Endometrial microvascular endothelial cells (primary cell): ENCODE measurements around the gene RHO. TPM values are rescaled to one million over a fixed set of nuclear protein-coding genes. Genes with fewer than 3 reads are reported as not detected.
"Not testable (repeated sequence)": the region's sequence is repeated elsewhere in the genome, so short reads cannot be mapped to it uniquely, and the experiment has no call there.

Experiments used
- in situ Hi-C: cut with HindIII; loops from 2 replicates; pipeline ENCODE4 v1.10.0; 2017; ENCODE audit warnings: low sequenced_read_pairs, low pct_unique_long_range_greater_than_20kb; ENCODE audit errors: inconsistent ontology term
- total RNA-seq: library from RNA; depleted of rRNA; stranded (reverse); fragments of >200 nt; gene quantifications from one replicate; pipeline ENCODE4 v1.2.3, GENCODE V29; 2015; ENCODE audit errors: inconsistent ontology term

The RHO gene
- total RNA-seq = not detected

DNA sequence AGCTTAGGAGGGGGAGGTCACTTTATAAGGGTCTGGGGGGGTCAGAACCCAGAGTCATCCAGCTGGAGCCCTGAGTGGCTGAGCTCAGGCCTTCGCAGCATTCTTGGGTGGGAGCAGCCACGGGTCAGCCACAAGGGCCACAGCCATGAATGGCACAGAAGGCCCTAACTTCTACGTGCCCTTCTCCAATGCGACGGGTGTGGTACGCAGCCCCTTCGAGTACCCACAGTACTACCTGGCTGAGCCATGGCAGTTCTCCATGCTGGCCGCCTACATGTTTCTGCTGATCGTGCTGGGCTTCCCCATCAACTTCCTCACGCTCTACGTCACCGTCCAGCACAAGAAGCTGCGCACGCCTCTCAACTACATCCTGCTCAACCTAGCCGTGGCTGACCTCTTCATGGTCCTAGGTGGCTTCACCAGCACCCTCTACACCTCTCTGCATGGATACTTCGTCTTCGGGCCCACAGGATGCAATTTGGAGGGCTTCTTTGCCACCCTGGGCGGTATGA lies at the start of gene RHO:
TSS of gene RHO (plus strand) at position 51 of the 512 bp plus-strand sequence. CDS start at position 146, 95 bp downstream.
- in situ Hi-C loops = no loop called here

DNA sequence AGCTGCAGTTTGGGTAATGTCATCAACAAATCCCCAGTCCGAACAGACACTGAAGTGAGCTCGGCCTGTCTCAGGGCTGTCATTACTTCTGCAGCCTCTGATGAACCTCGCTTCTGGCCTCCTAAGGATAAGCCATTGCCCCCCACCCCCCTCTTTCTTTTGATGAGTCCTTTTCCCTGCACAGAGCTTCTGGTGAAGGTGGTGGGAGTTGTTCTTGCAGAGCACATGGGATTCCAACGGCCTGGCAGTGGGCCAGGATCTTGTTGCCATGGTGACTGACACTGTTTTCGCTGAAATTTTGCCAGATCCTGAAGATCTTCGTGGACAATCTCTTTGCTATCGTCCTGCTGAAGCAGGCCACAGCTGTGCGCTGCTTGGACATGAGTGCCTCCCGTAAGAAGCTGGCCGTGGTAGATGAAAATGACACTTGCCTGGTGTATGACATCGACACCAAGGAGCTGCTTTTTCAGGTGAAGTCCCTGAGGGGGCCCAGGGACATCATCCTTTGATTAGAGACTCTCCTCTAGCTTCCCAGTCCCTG lies 47.1 kb upstream of the RHO start:
- in situ Hi-C loops = not testable (repeated sequence)

DNA sequence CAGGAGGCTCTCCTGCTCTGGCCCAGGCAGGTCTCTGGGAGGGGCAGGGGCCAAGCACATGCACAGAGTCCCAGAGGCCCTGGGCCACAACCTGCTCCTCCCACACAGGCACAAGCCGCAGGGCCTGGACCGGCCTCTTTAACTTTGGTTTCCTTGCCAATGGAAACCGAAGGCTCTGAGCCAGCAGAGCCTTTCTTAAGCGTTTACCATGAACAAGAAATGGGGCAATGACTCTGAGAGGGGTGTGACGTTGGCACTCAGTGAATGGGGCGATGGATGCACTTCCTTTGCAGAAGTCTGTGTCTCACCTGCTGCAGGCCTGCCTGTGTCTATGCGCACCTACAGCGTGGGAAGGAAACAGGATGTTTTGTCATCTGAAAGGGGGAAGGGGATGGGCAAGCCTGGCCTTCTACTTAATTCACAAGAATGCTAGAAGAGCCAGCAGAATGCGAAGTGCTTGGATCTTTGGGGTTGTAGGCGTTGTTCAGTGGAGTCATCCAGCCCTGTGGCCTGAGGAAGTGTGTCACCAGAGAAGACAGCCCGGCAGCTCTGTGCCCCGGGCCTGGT lies 46.6 kb upstream of the RHO start:
- in situ Hi-C loops = no loop called here

DNA sequence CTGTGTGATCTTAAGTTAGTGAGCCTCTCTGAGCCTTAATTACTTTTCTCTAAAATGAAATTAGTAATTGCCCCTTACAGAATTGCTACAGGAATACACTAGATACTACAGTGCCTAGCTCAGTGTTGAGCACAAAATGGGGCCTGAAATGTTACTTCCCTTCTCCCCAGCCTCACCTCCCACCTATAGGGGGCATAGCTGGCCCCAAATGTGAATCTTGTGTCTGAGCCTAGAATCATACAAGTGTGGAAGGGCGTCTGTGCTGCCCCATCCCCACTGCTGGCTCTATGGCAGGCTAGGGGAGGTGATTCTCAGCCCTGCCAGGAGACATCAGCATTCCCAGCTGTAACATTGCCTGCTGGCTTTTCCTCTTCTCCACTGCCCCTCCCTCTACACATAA lies 45.7 kb upstream of the RHO start:
- in situ Hi-C loops = no loop called here

DNA sequence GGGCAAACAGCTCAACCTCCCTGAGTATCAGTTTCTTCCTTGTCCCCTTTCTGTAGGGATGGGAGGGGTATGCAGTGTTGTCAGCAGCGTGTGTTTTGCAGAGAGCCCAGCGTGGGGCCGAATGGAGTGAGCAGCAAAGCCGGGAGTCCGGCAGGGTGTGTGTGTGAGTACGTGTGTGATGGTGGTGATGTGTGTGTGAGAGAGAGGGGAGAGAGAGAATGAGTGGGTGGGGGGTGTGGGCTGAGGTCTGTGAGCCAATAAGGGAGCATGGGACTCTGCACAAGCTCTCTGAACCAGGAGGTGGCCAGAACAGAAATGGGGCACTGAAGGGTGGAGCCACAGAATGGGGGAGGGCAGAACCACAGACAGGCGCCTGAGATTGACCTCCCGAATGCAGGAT lies 44.6 kb upstream of the RHO start:
- in situ Hi-C loops = no loop called here

DNA sequence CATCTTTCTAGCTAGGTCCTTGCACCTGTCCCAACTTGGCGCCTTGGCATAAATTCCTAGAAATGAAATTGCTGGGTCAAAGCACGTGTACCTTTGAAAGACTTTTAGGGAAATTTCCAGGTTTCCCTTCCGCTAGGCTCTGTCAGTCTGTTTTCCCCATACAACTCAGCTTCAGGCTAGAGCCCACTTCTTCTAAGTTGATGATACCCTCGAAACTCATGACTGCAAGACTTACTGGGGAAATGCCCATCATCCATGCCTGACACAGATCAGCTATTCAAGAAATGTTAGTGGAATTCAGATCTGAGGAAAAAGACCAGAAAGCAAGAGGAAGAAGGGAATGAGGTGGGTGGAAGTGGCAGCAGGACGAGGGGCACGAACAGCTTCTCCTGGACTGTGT lies 43.3 kb upstream of the RHO start:
- in situ Hi-C loops = not testable (repeated sequence)

DNA sequence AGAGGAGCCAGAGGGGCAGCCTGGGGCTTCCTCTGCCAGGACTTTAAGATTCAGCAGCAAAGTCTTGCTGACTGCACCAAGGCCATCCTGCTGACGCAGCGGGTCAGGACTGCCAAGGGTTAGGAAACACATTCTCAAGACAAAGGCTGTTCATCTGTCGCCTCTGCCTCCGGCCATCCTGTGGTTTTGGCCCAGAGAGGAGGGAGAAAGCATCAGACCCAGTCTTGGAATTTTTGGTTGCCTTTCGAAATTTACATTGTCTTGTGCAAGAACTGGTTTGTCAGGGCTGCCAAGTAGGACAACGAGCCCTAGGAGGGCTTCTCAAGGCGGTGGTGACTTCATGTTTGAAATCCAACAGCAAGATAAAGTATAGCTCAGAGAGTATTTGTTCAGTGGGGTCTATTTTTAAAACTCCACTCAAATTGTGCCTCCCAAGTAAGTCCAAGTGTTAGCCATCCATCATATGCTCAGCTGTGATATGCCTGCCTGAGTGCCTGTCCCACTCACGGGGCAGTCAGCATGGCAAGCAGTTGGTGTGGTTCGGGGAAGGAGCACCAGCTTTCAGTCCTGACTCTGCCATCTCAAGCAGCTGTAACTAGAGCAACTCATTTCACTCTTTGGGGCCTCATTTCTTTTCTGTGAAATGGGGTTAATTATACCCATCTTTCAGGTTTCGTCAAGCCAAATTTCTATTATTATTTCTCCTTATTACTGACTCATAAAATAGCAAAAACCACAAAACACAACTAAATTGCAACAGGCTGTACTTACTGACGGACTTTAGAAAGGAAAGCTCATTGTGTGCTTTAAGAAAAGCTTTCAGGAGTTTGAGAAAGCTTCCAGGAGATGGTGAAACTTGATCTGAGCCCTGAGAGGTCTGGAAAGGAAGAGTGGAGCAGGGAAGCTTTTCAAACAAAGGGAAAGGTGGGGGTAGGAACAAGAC lies 42.4 kb upstream of the RHO start:
- in situ Hi-C loops = no loop called here

DNA sequence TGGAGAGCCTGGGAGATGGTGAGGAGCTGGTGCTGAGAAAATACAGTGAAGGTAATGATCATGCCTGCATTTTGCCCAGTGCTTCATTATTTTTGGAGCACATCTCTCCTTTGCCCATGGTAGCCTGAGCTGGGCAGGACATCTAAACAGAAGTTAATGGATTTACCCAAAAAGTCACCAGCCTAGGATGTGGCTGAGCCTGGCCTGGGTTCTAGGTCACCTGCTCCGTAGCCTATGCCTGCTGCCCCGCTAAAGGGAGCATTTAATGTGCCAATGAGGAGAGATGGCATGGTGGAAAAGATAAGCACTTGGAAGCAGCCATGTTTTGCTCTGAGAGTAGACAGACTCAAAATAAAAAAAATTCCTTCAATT lies 41.8 kb upstream of the RHO start:
- in situ Hi-C loops = no loop called here

DNA sequence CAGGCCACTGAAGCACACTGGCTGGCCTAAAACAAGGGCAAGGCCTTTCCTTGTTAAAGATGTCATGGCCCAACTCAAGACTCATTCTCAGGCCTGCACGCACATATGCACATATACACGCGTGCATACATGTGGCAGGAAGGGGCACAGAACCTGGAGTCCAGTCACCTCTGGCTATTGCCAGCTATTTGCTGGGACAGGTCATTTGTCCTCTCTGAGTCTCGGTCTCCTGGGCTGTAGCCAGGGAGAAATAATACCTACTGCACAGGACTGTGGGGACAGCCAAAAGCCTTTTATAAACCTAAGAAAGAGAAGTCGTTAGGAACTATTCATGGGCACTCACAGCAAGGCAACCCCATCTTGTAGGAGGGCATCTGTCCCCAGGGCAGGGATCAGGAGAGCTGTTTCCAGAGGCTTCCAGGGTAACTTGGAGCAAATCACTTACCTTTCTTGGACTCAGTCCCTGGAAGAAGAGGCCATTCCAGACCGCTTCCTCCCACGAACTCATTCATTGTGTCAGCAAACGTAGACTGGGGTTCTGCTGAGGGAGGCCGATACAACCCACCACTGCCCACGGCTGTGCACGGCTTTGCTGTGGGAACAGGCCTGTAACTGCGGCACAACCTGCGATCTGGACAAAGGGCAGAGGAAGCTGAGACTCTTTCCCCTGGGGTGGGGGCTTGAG lies 41.1 kb upstream of the RHO start:
- in situ Hi-C loops = no loop called here

DNA sequence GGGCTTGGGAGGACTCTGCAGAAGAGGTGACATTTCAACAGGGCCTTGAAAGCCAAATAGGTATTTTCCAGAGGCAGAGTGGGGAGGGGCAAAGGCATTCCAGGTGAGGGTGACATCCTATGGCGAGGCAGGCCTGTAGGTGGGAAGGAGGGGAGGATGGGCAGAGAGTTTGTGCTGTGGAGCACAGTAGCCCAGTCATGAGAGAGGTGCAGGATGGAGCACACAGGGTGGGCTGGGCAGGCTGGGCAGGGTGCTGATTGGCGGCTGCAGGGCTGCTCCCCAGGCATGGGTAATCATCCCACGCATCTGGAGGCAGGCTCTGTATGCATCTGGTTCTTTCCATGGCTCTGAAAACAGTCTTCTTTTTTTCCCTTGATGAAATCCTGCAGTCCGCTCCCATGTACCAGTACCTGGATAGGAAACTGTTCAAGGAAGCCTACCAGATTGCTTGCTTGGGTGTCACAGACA lies 40.5 kb upstream of the RHO start:
- in situ Hi-C loops = not testable (repeated sequence)

DNA sequence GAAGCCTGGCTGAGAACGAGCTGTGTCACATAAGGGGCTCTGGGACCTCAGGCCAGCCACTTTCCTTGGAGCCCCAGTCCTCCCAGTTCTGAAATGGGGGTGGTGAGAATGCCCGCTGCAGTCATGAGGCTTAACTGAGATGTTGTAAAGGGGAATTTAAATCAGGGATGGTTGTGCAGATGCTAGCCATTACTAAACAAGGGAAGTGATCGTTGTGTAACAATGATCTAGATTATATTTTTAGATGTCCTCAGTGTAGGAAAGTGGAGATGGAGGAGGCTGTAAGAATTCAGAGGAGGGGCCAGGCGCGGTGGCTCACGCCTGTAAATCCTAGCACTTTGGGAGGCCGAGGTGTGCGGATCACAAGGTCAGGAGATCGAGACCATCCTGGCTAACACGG lies 39.2 kb upstream of the RHO start:
- in situ Hi-C loops = not testable (repeated sequence)

DNA sequence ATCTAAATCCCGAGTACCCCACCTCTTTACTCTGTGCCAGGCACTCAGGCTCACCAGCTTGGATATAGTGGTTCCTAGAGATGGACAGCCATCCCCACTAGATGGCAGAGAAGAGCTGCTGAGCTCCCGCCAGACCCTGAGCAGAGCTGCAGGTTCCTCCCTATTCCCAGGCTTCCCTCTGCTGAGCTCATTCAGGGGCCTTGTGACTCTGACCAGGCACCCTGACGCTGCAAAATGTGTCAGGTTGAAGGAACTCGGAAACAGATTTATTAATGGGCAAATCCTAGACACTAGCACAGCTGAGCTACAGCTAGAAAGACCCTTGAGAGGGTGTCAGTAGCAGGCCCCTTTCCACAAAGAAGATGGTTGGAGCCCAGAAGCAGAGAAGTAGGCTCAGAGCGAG lies 38.2 kb upstream of the RHO start:
- in situ Hi-C loops = no loop called here

DNA sequence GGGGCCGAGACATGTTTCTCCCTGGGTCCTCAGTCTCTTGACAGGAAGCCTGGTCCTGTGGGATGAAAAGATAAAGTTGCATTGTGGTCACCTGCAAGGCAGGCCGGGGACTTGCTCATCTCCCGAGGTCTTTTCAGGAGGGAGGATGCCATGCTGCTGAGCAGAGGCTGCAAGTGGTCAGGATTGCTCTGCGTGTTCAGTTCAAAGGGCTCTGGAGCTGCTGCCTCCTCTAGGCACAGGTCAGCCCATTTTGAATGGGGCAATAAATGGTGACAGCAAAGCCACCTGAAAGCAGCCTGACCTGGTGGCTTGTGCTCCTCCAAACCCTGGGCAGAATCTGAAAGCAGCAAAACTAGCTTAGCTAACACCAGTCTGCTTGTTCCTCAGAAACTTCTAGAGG lies 37.4 kb upstream of the RHO start:
- in situ Hi-C loops = not testable (repeated sequence)

DNA sequence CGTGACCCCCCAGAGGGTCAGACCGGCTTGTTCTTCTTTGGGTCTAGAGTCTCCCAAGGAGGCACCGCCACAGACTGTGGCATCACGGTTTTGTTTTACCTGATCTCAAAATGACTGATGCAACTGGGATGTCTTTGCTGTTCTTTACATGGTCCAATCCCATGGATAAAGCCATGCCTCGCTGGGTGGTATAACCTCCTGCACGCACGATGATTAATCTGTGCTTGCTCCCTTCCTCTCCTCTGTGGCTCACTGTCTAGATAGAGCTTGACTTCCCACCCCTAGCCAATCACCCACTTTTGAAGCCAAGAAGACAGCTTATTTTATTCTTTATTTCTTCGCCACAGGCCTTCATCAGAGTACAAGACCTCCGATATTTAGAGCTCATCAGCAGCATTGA lies 36.6 kb upstream of the RHO start:
- in situ Hi-C loops = no loop called here

DNA sequence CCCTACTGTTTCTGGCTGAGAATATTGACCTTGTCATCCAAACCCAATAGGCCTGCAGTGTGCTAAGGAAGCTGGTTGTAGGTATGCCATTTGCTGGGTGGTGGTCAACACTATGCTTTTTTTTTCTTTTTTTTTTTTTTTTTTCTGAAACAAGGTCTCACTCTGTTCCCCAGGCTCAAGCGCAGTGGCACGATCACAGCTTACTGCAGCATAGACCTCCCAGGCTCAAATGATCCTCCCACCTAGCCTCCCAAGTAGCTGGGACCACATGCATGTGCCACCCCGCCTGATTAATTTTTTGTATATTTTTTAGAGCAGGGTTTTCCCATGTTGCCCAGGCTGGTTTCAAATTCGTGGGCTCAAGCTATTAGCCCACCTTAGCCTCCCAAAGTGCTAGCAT lies 35.7 kb upstream of the RHO start:
- in situ Hi-C loops = no loop called here

DNA sequence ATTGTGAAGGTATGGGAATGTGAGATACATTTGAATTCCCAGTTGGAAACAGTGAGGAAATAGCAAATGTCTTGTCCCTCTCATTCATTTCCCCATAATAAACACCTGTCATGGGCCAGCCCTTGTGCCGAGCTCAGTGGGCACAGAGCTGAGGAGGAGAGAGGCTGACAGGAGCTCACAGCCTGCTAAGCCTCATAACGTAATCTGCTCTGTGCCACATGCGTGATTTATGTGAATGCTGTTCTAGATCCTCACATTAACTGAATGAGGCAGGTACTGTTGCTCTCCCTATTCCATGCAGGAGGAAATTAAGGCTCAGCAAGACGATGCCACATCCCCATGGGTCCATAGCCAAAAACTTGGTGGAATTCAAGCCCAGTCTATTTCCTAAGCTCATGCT lies 35.2 kb upstream of the RHO start:
- in situ Hi-C loops = no loop called here

DNA sequence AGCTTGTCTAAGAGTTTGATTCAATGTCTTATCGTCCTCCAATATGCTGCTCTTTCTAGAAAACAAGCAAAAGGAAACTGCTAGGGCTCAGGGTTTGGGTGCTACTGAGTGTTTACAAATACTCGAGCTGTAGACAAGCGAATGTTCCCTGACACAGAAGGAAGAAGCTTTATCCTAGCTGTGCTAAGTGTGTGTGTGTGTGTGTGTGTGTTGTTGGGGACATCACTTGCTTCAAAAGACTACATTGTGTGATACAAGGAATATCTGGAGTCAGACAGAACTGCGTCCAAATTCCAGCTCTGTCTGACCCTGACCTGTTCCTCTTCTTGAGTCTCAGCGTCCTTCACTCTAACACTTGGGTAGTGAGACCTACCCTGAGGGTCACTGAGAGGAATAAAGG lies 33.9 kb upstream of the RHO start:
- in situ Hi-C loops = not testable (repeated sequence)

DNA sequence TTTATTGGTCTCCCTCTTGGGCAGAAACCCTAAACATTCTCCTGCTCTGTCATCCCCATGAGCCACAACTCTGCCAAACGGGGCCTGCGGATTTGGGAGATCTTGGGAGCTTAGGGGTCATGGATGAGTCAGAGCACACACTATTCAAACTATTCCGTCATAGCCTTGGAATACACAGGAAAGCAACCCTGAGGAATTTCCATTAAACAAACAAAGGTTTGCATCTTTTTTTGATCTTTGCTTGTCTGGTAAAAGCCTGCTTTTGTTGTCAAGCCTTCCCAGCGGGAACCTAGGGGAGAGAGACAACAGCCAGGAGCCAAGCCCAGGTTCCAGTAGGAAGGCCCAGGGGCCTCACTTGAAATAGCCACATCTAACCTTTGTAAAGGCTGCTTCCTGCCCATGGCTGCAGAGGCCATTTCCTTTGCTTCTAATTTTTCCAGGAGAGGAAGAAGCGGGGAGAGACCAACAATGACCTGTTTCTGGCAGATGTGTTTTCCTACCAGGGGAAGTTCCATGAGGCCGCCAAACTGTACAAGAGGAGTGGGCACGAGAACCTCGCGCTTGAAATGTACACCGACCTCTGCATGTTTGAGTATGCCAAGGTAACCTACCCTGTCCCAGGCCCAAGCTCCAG lies 33.3 kb upstream of the RHO start:
- in situ Hi-C loops = not testable (repeated sequence)

DNA sequence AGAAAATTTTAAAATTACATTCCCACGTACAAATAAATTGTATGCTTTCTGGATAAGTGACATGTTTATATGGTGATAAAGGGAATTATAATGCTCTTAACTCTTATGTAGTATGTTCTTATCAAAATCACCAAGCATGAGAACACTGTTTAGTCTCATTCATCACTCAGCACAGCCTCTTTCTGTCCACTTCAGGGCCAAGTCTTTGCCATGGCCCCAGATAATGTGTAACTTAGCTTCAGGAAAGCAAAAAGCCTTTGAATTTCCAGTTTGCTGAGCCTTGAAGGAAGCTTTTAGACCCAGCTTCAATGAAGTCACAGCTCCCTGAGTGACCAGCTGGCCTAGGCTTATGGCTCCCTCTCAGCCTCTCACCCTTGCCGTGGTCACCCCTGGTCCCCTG lies 30.6 kb upstream of the RHO start:
- in situ Hi-C loops = not testable (repeated sequence)
